Activated gamma-delta T cell treated with Interleukin-2 at 50 U/mL for 16 hours (primary cell): ENCODE data around the gene GSK3B.

Experiments
- DNase-seq: peaks from one replicate; pipeline ENCODE4 v3.0.0-alpha.2; 2020

GSK3B gene

GRCh38 chr3:119809249-119810017, 284.8 kb downstream of the GSK3B start:
- DNase-seq, result no peak

- DNase-seq, result no peak
Observed at GRCh38 chr3:119808843-119809242, 285.4 kb downstream of the GSK3B start.

GRCh38 chr3:119808244-119808643, 286.0 kb downstream of the GSK3B start:
- DNase-seq, result no peak

- no peak for DNase-seq
Observed at GRCh38 chr3:119800844-119801243, 293.4 kb downstream of the GSK3B start.

GRCh38 chr3:119796785-119797184, 297.5 kb downstream of the GSK3B start:
- no peak for DNase-seq

GRCh38 chr3:119796368-119796767, 297.9 kb downstream of the GSK3B start:
- no peak for DNase-seq

GRCh38 chr3:119795849-119796248, 298.4 kb downstream of the GSK3B start:
- DNase-seq, result no peak

GRCh38 chr3:119794971-119795612, 299.2 kb downstream of the GSK3B start:
- DNase-seq, result no peak

GRCh38 chr3:119794401-119794800, 299.8 kb downstream of the GSK3B start:
- DNase-seq, result no peak

- DNase-seq, result no peak
Observed at GRCh38 chr3:119792270-119792669, 302.0 kb downstream of the GSK3B start.

- no peak for DNase-seq
Observed at GRCh38 chr3:119790369-119790768, 303.9 kb downstream of the GSK3B start.

GRCh38 chr3:119786409-119786808, 307.8 kb downstream of the GSK3B start:
- DNase-seq, result no peak

GRCh38 chr3:119783883-119784282, 310.4 kb downstream of the GSK3B start:
- DNase-seq, result no peak

GRCh38 chr3:119783255-119783654, 311.0 kb downstream of the GSK3B start:
- DNase-seq, result no peak

GRCh38 chr3:119782460-119782859, 311.8 kb downstream of the GSK3B start:
- no peak for DNase-seq

GRCh38 chr3:119781330-119782198, 312.7 kb downstream of the GSK3B start, which contains the start of gene NR1I2:
NR1I2 (plus strand) TSS chr3:119782101.
- DNase-seq, result no peak

- DNase-seq, result no peak
Observed at GRCh38 chr3:119779731-119780383, 314.4 kb downstream of the GSK3B start.

- no peak for DNase-seq
Observed at GRCh38 chr3:119778811-119779210, 315.4 kb downstream of the GSK3B start.

- DNase-seq, result no peak
Observed at GRCh38 chr3:119778176-119778575, 316.1 kb downstream of the GSK3B start.

GRCh38 chr3:119776304-119776703, 317.9 kb downstream of the GSK3B start:
- no peak for DNase-seq

GRCh38 chr3:119774444-119774843, 319.8 kb downstream of the GSK3B start:
- no peak for DNase-seq
